H9 (cell line): ENCODE measurements around the gene COQ8B. TPM values are rescaled to one million over a fixed set of nuclear protein-coding genes. Genes with fewer than 3 reads are reported as not detected.
A peak's percentile ranks its signal among the peaks of the same experiment; 100 is the strongest.

Experiments used
- DNase-seq: peaks from one replicate; pipeline ENCODE4 v3.0.0-alpha.2; 2017
- H2AFZ ChIP-seq: one replicate; pipeline ENCODE4 v1.6.1; 2013; ENCODE audit warnings: mild to moderate bottlenecking, low read length, control low read depth, moderate library complexity
- H2AK5ac ChIP-seq: 2 replicates; pipeline ENCODE4 v1.6.1; 2013; ENCODE audit warnings: low read length, control low read depth, mixed read lengths; ENCODE audit not compliant: insufficient read length
- H2BK120ac ChIP-seq: one replicate; pipeline ENCODE4 v1.6.1; 2013; ENCODE audit warnings: low read depth, mild to moderate bottlenecking, low read length, control low read depth, inconsistent platforms; ENCODE audit not compliant: poor library complexity, severe bottlenecking
- H2BK12ac ChIP-seq: 2 replicates; pipeline ENCODE4 v1.6.1; 2013; ENCODE audit warnings: low read length, control low read depth, mixed read lengths, low read depth; ENCODE audit not compliant: insufficient read length
- H2BK15ac ChIP-seq: 2 replicates; pipeline ENCODE4 v1.6.1; 2013; ENCODE audit warnings: low read depth, low read length, control low read depth
- H2BK20ac ChIP-seq: one replicate; pipeline ENCODE4 v1.6.1; 2013; ENCODE audit warnings: low read depth, mild to moderate bottlenecking, low read length, control low read depth, inconsistent platforms; ENCODE audit not compliant: poor library complexity, severe bottlenecking
- H2BK5ac ChIP-seq: 2 replicates; pipeline ENCODE4 v1.6.1; 2013; ENCODE audit warnings: low read length, control low read depth, mixed read lengths; ENCODE audit not compliant: insufficient read length
- H3K14ac ChIP-seq: 2 replicates; pipeline ENCODE4 v1.6.1; 2013; ENCODE audit warnings: low read length, control low read depth; ENCODE audit not compliant: insufficient read depth
- H3K18ac ChIP-seq: 2 replicates; pipeline ENCODE4 v1.6.1; 2013; ENCODE audit warnings: low read depth, mild to moderate bottlenecking, mixed read lengths, low read length, control low read depth; ENCODE audit not compliant: insufficient read length
- H3K23ac ChIP-seq: 2 replicates; pipeline ENCODE4 v1.6.1; 2013; ENCODE audit warnings: low read length, control low read depth, mixed read lengths, low read depth; ENCODE audit not compliant: insufficient read length
- H3K23me2 ChIP-seq: 2 replicates; pipeline ENCODE4 v1.6.1; 2013; ENCODE audit warnings: low read depth, mild to moderate bottlenecking, mixed read lengths, low read length, control low read depth; ENCODE audit not compliant: insufficient read length, poor library complexity, severe bottlenecking
- H3K27ac ChIP-seq: 2 replicates; pipeline ENCODE4 v1.5.1; 2013; ENCODE audit warnings: low read length, control low read depth, mixed read lengths, low read depth; ENCODE audit not compliant: insufficient read length
- H3K27me3 ChIP-seq: 2 replicates; pipeline ENCODE4 v1.6.1; 2013; ENCODE audit warnings: low read length, control low read depth, inconsistent platforms; ENCODE audit not compliant: insufficient read depth
- H3K4ac ChIP-seq: 2 replicates; pipeline ENCODE4 v1.6.1; 2013; ENCODE audit warnings: low read depth, mild to moderate bottlenecking, control low read depth, inconsistent platforms, low read length, moderate library complexity
- H3K4me1 ChIP-seq: 2 replicates; pipeline ENCODE4 v1.6.1; 2013; ENCODE audit warnings: low read length, control low read depth, inconsistent platforms; ENCODE audit not compliant: insufficient read depth
- H3K4me2 ChIP-seq: 2 replicates; pipeline ENCODE4 v1.6.1; 2013; ENCODE audit warnings: low read length, control low read depth, mixed read lengths; ENCODE audit not compliant: insufficient read length, insufficient read depth
- H3K56ac ChIP-seq: 2 replicates; pipeline ENCODE4 v1.6.1; 2013; ENCODE audit warnings: low read depth, mild to moderate bottlenecking, mixed read lengths, low read length, control low read depth; ENCODE audit not compliant: insufficient read length
- H3K79me1 ChIP-seq: 2 replicates; pipeline ENCODE4 v1.6.1; 2013; ENCODE audit warnings: low read depth, mild to moderate bottlenecking, moderate library complexity, low read length, control low read depth, inconsistent platforms; ENCODE audit not compliant: insufficient read depth, poor library complexity, severe bottlenecking
- H3K79me2 ChIP-seq: 2 replicates; pipeline ENCODE4 v1.6.1; 2013; ENCODE audit warnings: low read length, control low read depth, inconsistent platforms; ENCODE audit not compliant: insufficient read depth
- H3K9ac ChIP-seq: 2 replicates; pipeline ENCODE4 v1.6.1; 2013; ENCODE audit warnings: low read length, control low read depth, mixed read lengths; ENCODE audit not compliant: insufficient read length; ENCODE audit errors: extremely low read depth
- H3K9me3 ChIP-seq: one replicate; pipeline ENCODE4 v1.6.1; 2013; ENCODE audit warnings: low read depth, low read length, inconsistent platforms; ENCODE audit not compliant: control insufficient read depth
- H3T11ph ChIP-seq: one replicate; pipeline ENCODE4 v1.6.1; 2013; ENCODE audit warnings: mild to moderate bottlenecking, low read length, control low read depth, inconsistent platforms
- H4K20me1 ChIP-seq: one replicate; pipeline ENCODE4 v1.6.1; 2013; ENCODE audit not compliant: control insufficient read depth, insufficient read length, insufficient read depth
- H4K5ac ChIP-seq: 2 replicates; pipeline ENCODE4 v1.6.1; 2013; ENCODE audit warnings: low read depth, mild to moderate bottlenecking, mixed read lengths, low read length, control low read depth; ENCODE audit not compliant: insufficient read length
- H4K8ac ChIP-seq: replicated peaks from 2 replicates; pipeline ENCODE4 v1.6.1; 2013; ENCODE audit warnings: low read length, control low read depth, mixed read lengths, low read depth; ENCODE audit not compliant: insufficient read length
- H4K91ac ChIP-seq: 2 replicates; pipeline ENCODE4 v1.6.1; 2013; ENCODE audit warnings: low read depth, mild to moderate bottlenecking, moderate library complexity, mixed read lengths, low read length, control low read depth; ENCODE audit not compliant: insufficient read length
- H3K27ac Mint-ChIP-seq, 3 experiments: 2 replicates in 2 of 3; 3 replicates in 1 of 3; pipeline ENCODE4 v1.8.0; 2020 to 2021; ENCODE audit warnings: mixed read lengths in 3 of 3, mild to moderate bottlenecking in 1 of 3, moderate library complexity in 1 of 3
- H3K27me3 Mint-ChIP-seq: 2 replicates; pipeline ENCODE4 v1.8.0; 2021; ENCODE audit warnings: low read depth, mild to moderate bottlenecking, moderate library complexity, mixed read lengths
- H3K36me3 Mint-ChIP-seq, 3 experiments: 2 replicates in 2 of 3; 3 replicates in 1 of 3; pipeline ENCODE4 v1.8.0; 2020 to 2021; ENCODE audit warnings: low read depth in 3 of 3, mixed read lengths in 3 of 3; ENCODE audit not compliant: insufficient read depth in 1 of 3
- H3K4me1 Mint-ChIP-seq, 2 experiments: 2 replicates each; pipeline ENCODE4 v1.8.0; 2020; ENCODE audit warnings: mixed read lengths in 2 of 2
- H3K4me3 Mint-ChIP-seq, 2 experiments: 2 replicates in 1 of 2; 3 replicates in 1 of 2; pipeline ENCODE4 v1.8.0; 2020 to 2021; ENCODE audit warnings: mild to moderate bottlenecking in 2 of 2, mixed read lengths in 2 of 2, moderate library complexity in 1 of 2
- H3K9me3 Mint-ChIP-seq, 2 experiments: 2 replicates in 1 of 2; 3 replicates in 1 of 2; pipeline ENCODE4 v1.8.0; 2020; ENCODE audit warnings: mild to moderate bottlenecking in 2 of 2, mixed read lengths in 2 of 2, moderate library complexity in 1 of 2
- CTCF ChIP-seq: fragments of 200-600 bp; sonication (generic); conservative IDR thresholded peaks from 3 replicates; pipeline ENCODE4 v1.8.0; 2021; ENCODE audit warnings: antibody characterized with exemption, mild to moderate bottlenecking
- WGBS: extraction: QIAGEN DNeasy Blood & Tissue Kit; methylation state at CpG from one replicate; pipeline ENCODE4 v1.1.7; 2013; ENCODE audit warnings: missing lambda C conversion rate, low lambda C conversion rate, mixed read lengths; ENCODE audit not compliant: insufficient read length; ENCODE audit errors: extremely low coverage; 5-methylcytosine and 5-hydroxymethylcytosine counted together
- total RNA-seq: library from RNA; stranded (reverse); gene quantifications from 2 replicates; pipeline ENCODE4 v1.2.1, GENCODE V29; 2021

COQ8B gene
- total RNA-seq, 1 experiment from 2014 or later: 40.5 TPM

- Histone ChIP-seq H3K79me2 (no peaks in the 10 kb centered on the region), H3K27ac (no peak overlapping the region), H3K14ac (no peak overlapping the region), H2BK5ac (no peak overlapping the region), H3K4me2 (no peak overlapping the region), H3K18ac (no peak overlapping the region), H2BK120ac (no peak overlapping the region), H3K79me1 (no peaks in the 10 kb centered on the region), H3K4ac (no peak overlapping the region), H4K8ac (no peak overlapping the region), H4K5ac (no peak overlapping the region), H3K23ac (no peak overlapping the region), H3K9me3 (no peaks in the 10 kb centered on the region), H3K27me3 (no peaks in the 10 kb centered on the region), H3K56ac (no peak overlapping the region), H2AK5ac (no peak overlapping the region), H3K4me1 (no peaks in the 10 kb centered on the region), H3K23me2 (no peaks in the 10 kb centered on the region), H3T11ph (no peak overlapping the region), H3K9ac (no peak overlapping the region), H4K20me1 (peaks cover 2% of the 10 kb centered on the region), H2AFZ (no peak overlapping the region), H2BK12ac (no peak overlapping the region), H2BK20ac (no peak overlapping the region), H2BK15ac (no peak overlapping the region; the same call in 1 of the 2 replicates), H4K91ac (no peak overlapping the region)
- DNase-seq: no peak
- no peaks in the 10 kb centered on the region for H3K4me1 Mint-ChIP-seq
- H3K9me3 Mint-ChIP-seq: no peaks in the 10 kb centered on the region
- peak overlapping the region in 1 of 3 experiments; percentile 21; a peak in 1 of 7 replicates for H3K27ac Mint-ChIP-seq
- TF ChIP-seq CTCF: no peak
- no peaks in the 10 kb centered on the region; the same call in 1 of the 2 replicates for H3K27me3 Mint-ChIP-seq
- no CpG with 5 or more reads among the region's 4 CpGs for WGBS
- H3K4me3 Mint-ChIP-seq: no peak overlapping the region
- H3K36me3 Mint-ChIP-seq: peaks cover 29 to 76% (median 74%) of the 10 kb centered on the region in 3 experiments
Observed at GRCh38 chr19:40681039-40681438, 35.6 kb downstream of the COQ8B start.
